ENCODE data around the gene ARSG. TPM values are rescaled to one million over a fixed set of nuclear protein-coding genes. Genes with fewer than 3 reads are reported as not detected.

ARSG gene
- total RNA-seq, 4 donors from 2014 or later = 1.4 to 8.2 (median 2.6) TPM

- no peak for ATAC-seq (ENCODE audit: low FRiP score)
- no peak for DNase-seq (ENCODE audit: low spot score)
- TF ChIP-seq CTCF (IDR thresholded peaks at IDR 0.05) = no peak
Measured at GRCh38 chr17:68396226-68397107, 105.2 kb downstream of the ARSG start.

GRCh38 chr17:68397108-68397536 is 105.8 kb downstream of the ARSG start:
- no peak for TF ChIP-seq CTCF (IDR thresholded peaks at IDR 0.05)
- no peak for DNase-seq (ENCODE audit: low spot score)
- no peak for ATAC-seq (ENCODE audit: low FRiP score)

- TF ChIP-seq CTCF (IDR thresholded peaks at IDR 0.05) = peak in 1 of 3 donors; percentile 43
- ATAC-seq (ENCODE audit: low FRiP score) (peak; percentile 50), DNase-seq (ENCODE audit: low spot score) (no peak)
Measured at GRCh38 chr17:68398691-68399637, 107.7 kb downstream of the ARSG start.

GRCh38 chr17:68399638-68400403 is 108.5 kb downstream of the ARSG start:
- no peak for DNase-seq (ENCODE audit: low spot score)
- no peak for ATAC-seq (ENCODE audit: low FRiP score)
- TF ChIP-seq CTCF (IDR thresholded peaks at IDR 0.05) = no peak

- TF ChIP-seq CTCF (IDR thresholded peaks at IDR 0.05) = no peak
- ATAC-seq (ENCODE audit: low FRiP score) (peak; percentile 25), DNase-seq (ENCODE audit: low spot score) (no peak)
Measured at GRCh38 chr17:68400404-68400735, 109.1 kb downstream of the ARSG start.

GRCh38 chr17:68401288-68401687 is 110.0 kb downstream of the ARSG start:
- ATAC-seq (ENCODE audit: low FRiP score) (no peak), DNase-seq (ENCODE audit: low spot score) (no peak)
- TF ChIP-seq CTCF (IDR thresholded peaks at IDR 0.05) = no peak

Data from omental fat pad (tissue), 4 donors.